Measurements from ENCODE around the gene LRP1B.
A peak's percentile ranks its signal among the peaks of the same experiment; 100 is the strongest.
"Not testable (repeated sequence)": the region's sequence is repeated elsewhere in the genome, so short reads cannot be mapped to it uniquely, and the experiment has no call there.

Gene LRP1B

DNA sequence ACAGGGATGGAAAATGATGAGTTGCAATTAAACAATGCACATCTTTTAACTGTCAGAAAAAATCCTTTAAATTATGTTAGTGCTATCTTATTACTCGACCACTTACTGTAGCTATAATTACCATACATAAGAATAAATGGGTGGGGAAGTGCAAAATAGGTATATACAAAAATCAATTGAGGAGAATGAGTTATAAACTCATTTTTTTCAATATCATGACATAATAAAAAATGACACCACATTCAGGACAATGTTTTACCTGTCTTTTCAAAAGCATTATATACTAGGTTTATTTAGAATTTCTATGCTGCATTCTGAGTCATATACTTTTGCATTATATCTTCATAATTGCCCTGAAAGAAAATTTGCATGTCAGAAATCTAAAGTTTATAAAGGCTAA lies 1533.6 kb downstream of the LRP1B start:
- no peak for DNase-seq
- in situ Hi-C loops (cut with HindIII; ENCODE audit: low pct_ligation_motif_present, low pct_unique_long_range_greater_than_20kb, low sequenced_read_pairs): no loop called here

DNA sequence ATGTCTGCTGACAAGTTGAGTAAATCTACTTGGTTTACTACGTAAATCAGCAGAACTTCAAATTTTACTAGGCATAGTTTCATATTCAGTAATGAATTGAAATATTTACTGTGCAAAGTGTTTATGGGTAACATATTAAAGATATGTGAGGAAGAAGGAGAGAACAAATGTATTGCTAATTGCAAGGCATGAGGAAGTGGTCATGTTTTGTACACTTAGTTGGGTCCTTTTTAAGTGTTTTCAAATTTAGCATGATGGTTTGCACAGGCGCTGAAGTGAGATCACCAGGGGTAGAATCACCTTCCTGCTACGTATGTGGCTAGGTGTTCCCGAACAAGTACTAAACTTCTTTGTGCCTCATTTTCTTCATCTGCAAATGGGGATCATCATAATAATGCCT lies 1534.4 kb downstream of the LRP1B start:
- DNase-seq: no peak
- in situ Hi-C loops (cut with HindIII; ENCODE audit: low pct_ligation_motif_present, low pct_unique_long_range_greater_than_20kb, low sequenced_read_pairs): no loop called here

GRCh38 chr2:140595107-140595506 lies 1535.7 kb downstream of the LRP1B start:
- no peak for DNase-seq
- in situ Hi-C loops (cut with HindIII; ENCODE audit: low pct_ligation_motif_present, low pct_unique_long_range_greater_than_20kb, low sequenced_read_pairs): no loop called here

GRCh38 chr2:140593132-140593531 lies 1537.7 kb downstream of the LRP1B start:
- in situ Hi-C loops (cut with HindIII; ENCODE audit: low pct_ligation_motif_present, low pct_unique_long_range_greater_than_20kb, low sequenced_read_pairs): no loop called here
- no peak for DNase-seq

DNA sequence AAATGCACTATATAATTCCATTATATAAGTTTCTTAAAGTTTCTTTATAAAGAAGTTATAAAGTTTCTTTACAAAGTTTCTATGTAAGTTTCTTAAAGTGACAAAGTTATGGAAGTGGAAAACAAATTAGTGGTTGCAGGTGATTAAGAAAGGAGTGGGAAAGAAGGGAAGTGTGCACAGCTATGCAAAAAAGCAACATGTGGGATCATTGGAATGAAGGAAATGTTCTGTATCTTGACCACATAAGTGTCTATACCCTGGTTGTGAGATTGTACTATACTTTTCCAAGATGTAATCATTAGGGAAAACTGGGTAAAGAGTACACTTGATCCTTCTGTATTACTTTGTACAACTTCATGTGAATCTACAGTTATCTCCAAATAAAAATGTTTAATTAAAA lies 1541.1 kb downstream of the LRP1B start:
- in situ Hi-C loops (cut with HindIII; ENCODE audit: low pct_ligation_motif_present, low pct_unique_long_range_greater_than_20kb, low sequenced_read_pairs): no loop called here
- DNase-seq: no peak

DNA sequence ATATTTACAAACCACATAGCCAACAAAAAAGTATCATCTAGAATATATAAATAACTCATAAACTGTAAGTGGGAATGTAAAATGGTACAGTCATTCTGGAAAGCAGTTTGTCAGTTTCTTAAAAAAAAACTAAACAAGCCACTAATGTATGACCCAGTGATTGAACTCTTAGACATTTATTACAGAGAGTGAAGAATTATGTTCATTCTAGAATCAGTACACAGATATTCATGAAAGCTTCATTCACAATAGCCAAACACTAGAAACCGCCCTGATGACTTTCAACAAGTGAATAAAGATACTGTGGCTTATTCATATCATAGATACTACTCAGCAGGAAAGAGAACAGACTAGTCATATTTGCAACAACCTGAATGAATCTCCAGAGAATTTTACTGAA lies 1541.5 kb downstream of the LRP1B start:
- in situ Hi-C loops (cut with HindIII; ENCODE audit: low pct_ligation_motif_present, low pct_unique_long_range_greater_than_20kb, low sequenced_read_pairs): no loop called here
- DNase-seq: no peak

DNA sequence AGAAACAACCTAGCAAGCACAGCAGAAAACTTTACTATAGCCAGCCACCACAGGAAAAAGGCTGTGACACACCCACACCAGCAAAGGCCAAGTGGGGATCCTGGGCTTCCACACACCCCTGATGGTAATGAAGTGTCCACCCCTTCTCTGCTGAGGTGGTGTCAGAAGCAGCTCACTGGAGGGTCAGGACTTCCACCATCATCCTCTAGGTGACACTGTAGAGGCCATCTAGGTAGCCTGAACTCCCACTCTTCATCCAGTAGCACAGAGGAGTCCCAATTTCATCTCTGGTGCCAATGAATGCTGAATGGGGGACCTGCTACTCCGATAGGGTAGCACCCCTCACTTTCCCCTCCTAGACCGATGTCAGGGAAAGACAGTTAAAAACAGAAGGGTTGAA lies 1544.4 kb downstream of the LRP1B start:
- DNase-seq: peak; percentile 67
- in situ Hi-C loops (cut with HindIII; ENCODE audit: low pct_ligation_motif_present, low pct_unique_long_range_greater_than_20kb, low sequenced_read_pairs): no loop called here

- DNase-seq: no peak
- in situ Hi-C loops (cut with HindIII; ENCODE audit: low pct_ligation_motif_present, low pct_unique_long_range_greater_than_20kb, low sequenced_read_pairs): no loop called here
Measured at GRCh38 chr2:140585016-140585415, 1545.8 kb downstream of the LRP1B start.

GRCh38 chr2:140584471-140584870 lies 1546.3 kb downstream of the LRP1B start:
- in situ Hi-C loops (cut with HindIII; ENCODE audit: low pct_ligation_motif_present, low pct_unique_long_range_greater_than_20kb, low sequenced_read_pairs): no loop called here
- no peak for DNase-seq

DNA sequence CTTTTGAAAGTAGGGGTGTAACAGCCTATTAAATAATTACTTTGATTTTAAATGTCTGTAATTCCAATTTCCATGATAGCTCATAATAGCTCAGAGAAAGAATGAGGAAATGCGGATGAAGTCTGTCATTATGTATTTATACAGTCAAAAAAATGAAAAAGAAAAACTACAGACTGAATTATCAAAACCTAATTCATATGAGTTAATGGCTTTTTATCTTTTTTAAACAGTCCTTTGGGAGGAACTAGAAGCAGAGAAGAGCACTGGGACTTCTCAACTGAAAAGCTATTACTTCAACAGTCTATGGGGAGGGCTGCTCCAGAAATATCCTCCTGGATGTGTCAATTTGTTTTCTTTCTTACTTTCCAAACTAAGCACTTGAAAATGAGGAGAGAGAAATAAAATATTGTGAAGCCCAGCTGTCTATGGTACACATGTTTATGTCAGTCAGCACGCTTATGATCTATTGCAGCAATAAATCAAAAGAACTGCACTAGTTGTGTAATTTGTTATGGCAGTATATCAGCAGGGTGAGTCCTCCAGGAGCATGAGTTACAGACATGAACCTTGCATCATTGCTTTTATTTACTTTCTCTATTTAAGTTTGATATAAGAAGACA lies 1550.2 kb downstream of the LRP1B start:
- in situ Hi-C loops (cut with HindIII; ENCODE audit: low pct_ligation_motif_present, low pct_unique_long_range_greater_than_20kb, low sequenced_read_pairs): no loop called here
- DNase-seq: no peak

DNA sequence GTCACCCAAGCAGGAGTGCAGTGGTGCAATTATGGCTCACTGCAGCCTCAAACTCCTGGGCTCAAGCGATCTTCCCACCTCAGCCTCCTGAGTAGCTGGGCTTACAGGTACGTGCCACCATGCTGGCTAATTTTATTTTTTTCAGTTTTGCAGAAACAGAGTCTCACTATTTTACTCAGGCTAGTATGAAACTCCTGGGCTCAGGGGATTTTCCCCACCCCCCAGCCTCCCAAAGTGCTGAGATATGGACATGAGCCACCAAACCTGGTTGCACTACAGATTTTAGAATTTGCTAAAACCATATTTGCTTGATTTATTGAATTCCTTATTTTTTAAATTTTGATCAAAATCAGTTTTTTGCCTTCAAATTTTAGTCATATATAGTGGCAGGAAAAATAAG lies 1553.4 kb downstream of the LRP1B start:
- no peak for DNase-seq
- in situ Hi-C loops (cut with HindIII; ENCODE audit: low pct_ligation_motif_present, low pct_unique_long_range_greater_than_20kb, low sequenced_read_pairs): no loop called here

DNA sequence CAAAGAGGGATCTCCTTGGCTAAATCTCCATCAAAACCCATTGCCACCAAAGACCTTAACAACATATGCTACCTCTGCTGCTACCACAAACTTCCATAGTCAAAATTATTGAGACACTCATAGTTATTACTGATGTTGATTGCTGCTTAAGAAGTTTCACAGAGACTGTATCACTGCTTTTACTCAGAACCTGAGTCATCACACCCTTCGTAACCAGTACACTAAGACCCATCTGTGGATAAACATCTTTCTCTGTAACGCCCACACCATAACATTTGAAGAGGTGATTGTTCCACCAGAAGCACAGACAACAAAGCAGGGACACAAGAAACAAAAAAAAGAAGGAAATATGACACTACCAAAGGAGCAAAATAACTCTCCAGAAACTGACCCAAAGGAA lies 1563.1 kb downstream of the LRP1B start:
- DNase-seq: no peak
- in situ Hi-C loops (cut with HindIII; ENCODE audit: low pct_ligation_motif_present, low pct_unique_long_range_greater_than_20kb, low sequenced_read_pairs): no loop called here

DNA sequence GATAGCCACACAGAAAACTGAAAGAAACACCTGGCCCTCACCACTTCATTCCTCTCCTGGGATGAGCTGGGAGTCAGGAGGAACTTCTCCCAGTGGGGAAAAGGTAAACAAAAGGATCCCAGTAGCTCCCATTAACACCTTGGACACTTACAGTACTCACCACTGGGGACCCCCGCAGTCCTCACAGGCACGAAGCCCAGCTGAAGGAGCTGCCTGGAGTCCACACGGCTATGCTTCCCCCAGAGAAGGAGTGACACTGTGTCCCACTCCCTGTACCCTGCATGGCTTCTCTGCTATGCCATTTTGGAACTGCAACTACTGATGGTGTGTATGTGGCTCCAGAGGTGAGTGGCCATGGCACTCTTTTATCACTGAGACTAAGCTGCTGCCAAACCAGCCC lies 1565.1 kb downstream of the LRP1B start:
- in situ Hi-C loops (cut with HindIII; ENCODE audit: low pct_ligation_motif_present, low pct_unique_long_range_greater_than_20kb, low sequenced_read_pairs): no loop called here

DNA sequence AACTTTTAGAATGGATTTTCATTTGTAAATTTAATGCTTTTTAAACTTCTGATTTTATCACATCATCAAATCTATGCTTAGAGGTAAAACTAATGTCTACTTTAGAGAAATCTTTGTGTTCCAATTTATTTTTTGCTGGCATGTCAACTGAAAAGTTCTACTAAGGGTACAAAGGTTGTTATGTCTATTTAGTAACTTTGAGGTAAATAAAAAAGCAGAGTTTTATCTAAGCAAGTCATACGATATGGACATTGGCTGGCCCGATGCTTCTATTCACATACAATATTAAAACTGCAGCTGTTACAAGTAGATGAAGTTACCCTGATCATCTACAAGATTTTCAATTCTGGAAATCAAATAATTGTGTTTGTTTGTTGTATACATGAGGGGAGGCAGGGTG lies 1575.1 kb downstream of the LRP1B start:
- no peak for DNase-seq
- in situ Hi-C loops (cut with HindIII; ENCODE audit: low pct_ligation_motif_present, low pct_unique_long_range_greater_than_20kb, low sequenced_read_pairs): no loop called here

More for the DNA sequence above, 1565.1 kb downstream of the LRP1B start:
- DNase-seq: no peak

- in situ Hi-C loops (cut with HindIII; ENCODE audit: low pct_ligation_motif_present, low pct_unique_long_range_greater_than_20kb, low sequenced_read_pairs): no loop called here
- no peak for DNase-seq
Measured at GRCh38 chr2:140552634-140553033, 1578.2 kb downstream of the LRP1B start.

- in situ Hi-C loops (cut with HindIII; ENCODE audit: low pct_ligation_motif_present, low pct_unique_long_range_greater_than_20kb, low sequenced_read_pairs): no loop called here
Measured at GRCh38 chr2:140551287-140551686, 1579.5 kb downstream of the LRP1B start.

GRCh38 chr2:140550821-140551220 lies 1580.0 kb downstream of the LRP1B start:
- in situ Hi-C loops (cut with HindIII; ENCODE audit: low pct_ligation_motif_present, low pct_unique_long_range_greater_than_20kb, low sequenced_read_pairs): no loop called here
- no peak for DNase-seq

More at GRCh38 chr2:140551287-140551686, 1579.5 kb downstream of the LRP1B start:
- DNase-seq: peak; percentile 29

DNA sequence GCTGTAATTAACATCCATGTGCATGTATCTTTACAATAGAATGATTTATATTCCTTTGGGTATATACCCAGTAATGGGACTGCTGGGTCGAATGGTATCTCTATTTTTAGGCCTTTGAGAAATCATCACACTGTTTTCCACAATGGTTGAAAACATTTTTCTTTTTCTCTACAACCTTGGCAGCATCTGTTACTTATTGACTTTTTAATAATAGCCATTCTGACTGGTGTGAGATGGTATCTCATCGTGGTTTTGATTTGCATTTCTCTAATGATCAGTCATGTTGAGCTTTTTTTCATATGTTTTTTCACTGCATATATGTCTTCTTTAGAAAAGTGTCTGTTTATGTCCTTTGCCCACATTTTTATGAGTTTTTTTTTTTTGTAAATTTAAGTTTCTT lies 1586.0 kb downstream of the LRP1B start:
- DNase-seq; in situ Hi-C loops (cut with HindIII; ENCODE audit: low pct_ligation_motif_present, low pct_unique_long_range_greater_than_20kb, low sequenced_read_pairs): not testable (repeated sequence)

DNA sequence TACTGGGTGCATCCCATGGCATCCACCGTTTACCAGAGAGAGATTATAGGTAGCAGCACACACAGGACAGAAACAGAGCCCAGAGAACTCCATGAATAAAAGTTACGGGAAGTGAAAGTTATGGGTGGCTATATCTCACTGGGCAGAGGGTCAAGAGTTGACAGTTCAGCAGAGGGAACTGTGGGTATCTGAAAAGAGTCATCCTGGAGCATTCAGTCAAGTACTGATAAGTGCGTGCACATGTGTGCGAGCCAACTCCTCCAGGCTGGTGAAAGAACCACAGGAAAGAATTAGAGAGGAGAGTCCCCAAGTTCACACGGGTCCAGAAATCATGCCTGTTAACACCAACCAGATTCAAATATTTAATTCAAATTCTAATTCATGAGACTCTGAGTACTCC lies 1588.2 kb downstream of the LRP1B start:
- in situ Hi-C loops (cut with HindIII; ENCODE audit: low pct_ligation_motif_present, low pct_unique_long_range_greater_than_20kb, low sequenced_read_pairs): no loop called here
- DNase-seq: no peak

- DNase-seq: no peak
- in situ Hi-C loops (cut with HindIII; ENCODE audit: low pct_ligation_motif_present, low pct_unique_long_range_greater_than_20kb, low sequenced_read_pairs): no loop called here
Measured at GRCh38 chr2:140539242-140539875, 1591.5 kb downstream of the LRP1B start.

Measured in ACHN (cell line).